Naive thymus-derived CD4-positive, alpha-beta T cell (primary cell): ENCODE results near the gene ZNF786. TPM values are rescaled to one million over a fixed set of nuclear protein-coding genes. Genes with fewer than 3 reads are reported as not detected.

ENCODE experiments used
- ATAC-seq: fragments of 150-1000 bp; cut with Tn5 transposase; 2 replicates; pipeline ENCODE4 v1.10.0; 2021; ENCODE audit warnings: mild to moderate bottlenecking, moderate library complexity
- CTCF ChIA-PET: fragments of 350-600 bp; sonication (Branson Sonifier 250); formaldehyde crosslinking; loops from one replicate; lab custom pipeline; 2021; ENCODE audit warnings: antibody characterized with exemption; lab: Charles Lee
- POLR2A ChIA-PET: fragments of 350-600 bp; sonication (Branson Sonifier 250); formaldehyde crosslinking; loops from one replicate; lab custom pipeline; 2021; ENCODE audit warnings: antibody characterized with exemption, inconsistent platforms; lab: Charles Lee
- DNase-seq, 9 donors: peaks; one replicate each; pipeline versions ENCODE4 v3.0.0 to v3.0.0-alpha.2; 2020 to 2022; ENCODE audit warnings: mixed read lengths in 1 of 9
- H3K27ac ChIP-seq: one replicate; pipeline ENCODE4 v1.7.0; 2013; ENCODE audit warnings: mild to moderate bottlenecking, low read depth, low read length, moderate library complexity
- H3K27me3 ChIP-seq, 2 donors: one replicate each; pipeline ENCODE4 v1.7.0; 2013; ENCODE audit warnings: low read length in 2 of 2, mild to moderate bottlenecking in 2 of 2, moderate library complexity in 2 of 2; ENCODE audit not compliant: control insufficient read depth in 2 of 2, insufficient read depth in 2 of 2
- H3K36me3 ChIP-seq, 3 experiments: 1 replicate in 2 of 3; 2 replicates in 1 of 3; pipeline ENCODE4 v1.7.0; 2013; ENCODE audit warnings: low read length in 3 of 3, mild to moderate bottlenecking in 3 of 3, moderate library complexity in 1 of 3; ENCODE audit not compliant: insufficient read depth in 3 of 3, control insufficient read depth in 2 of 3
- H3K4me1 ChIP-seq, 2 donors: one replicate each; pipeline ENCODE4 v1.7.0; 2013; ENCODE audit warnings: low read length in 2 of 2, mild to moderate bottlenecking in 2 of 2, moderate library complexity in 1 of 2; ENCODE audit not compliant: control insufficient read depth in 2 of 2, insufficient read depth in 2 of 2
- H3K4me3 ChIP-seq: 2 replicates; pipeline ENCODE4 v1.7.0; 2013; ENCODE audit warnings: mild to moderate bottlenecking, low read length
- H3K9me3 ChIP-seq, 3 experiments: 1 replicate in 2 of 3; 2 replicates in 1 of 3; pipeline ENCODE4 v1.7.0; 2013; ENCODE audit warnings: low read length in 3 of 3; ENCODE audit not compliant: control insufficient read depth in 2 of 3
- H3K27ac Mint-ChIP-seq, 9 donors: one replicate each; pipeline ENCODE4 v1.8.0; 2020 to 2022; ENCODE audit warnings: mixed read lengths in 9 of 9, mild to moderate bottlenecking in 8 of 9, moderate library complexity in 5 of 9, inconsistent platforms in 2 of 9
- H3K27me3 Mint-ChIP-seq, 5 donors: one replicate each; pipeline ENCODE4 v1.8.0; 2021 to 2022; ENCODE audit warnings: mixed read lengths in 5 of 5, mild to moderate bottlenecking in 1 of 5
- H3K36me3 Mint-ChIP-seq, 5 donors: one replicate each; pipeline ENCODE4 v1.8.0; 2020 to 2022; ENCODE audit warnings: mixed read lengths in 5 of 5, mild to moderate bottlenecking in 3 of 5, inconsistent platforms in 1 of 5
- H3K4me1 Mint-ChIP-seq, 7 donors: one replicate each; pipeline ENCODE4 v1.8.0; 2020 to 2022; ENCODE audit warnings: mixed read lengths in 7 of 7, mild to moderate bottlenecking in 3 of 7, inconsistent platforms in 1 of 7
- H3K4me3 Mint-ChIP-seq, 10 donors: one replicate each; pipeline ENCODE4 v1.8.0; 2020 to 2022; ENCODE audit warnings: mild to moderate bottlenecking in 10 of 10, mixed read lengths in 10 of 10, moderate library complexity in 6 of 10, inconsistent platforms in 2 of 10
- H3K9me3 Mint-ChIP-seq, 11 donors: one replicate each; pipeline ENCODE4 v1.8.0; 2020 to 2022; ENCODE audit warnings: mixed read lengths in 11 of 11, mild to moderate bottlenecking in 4 of 11, inconsistent platforms in 1 of 11, moderate library complexity in 1 of 11
- intact Hi-C, 2 donors: fragments of 100-400 bp; cut with micrococcal nuclease; formaldehyde crosslinking; loops; one replicate each; pipeline ENCODE4 v1.15.1; 2023
- polyA plus RNA-seq, 2 donors: library from polyadenylated mRNA; unstranded; fragments of 300-500 nt; fragmentation: Illumina TruSeq; gene quantifications; one replicate each; pipeline ENCODE4 v1.2.3, GENCODE V29; 2021
- total RNA-seq, 6 experiments: library from RNA in 5 of 6; stranded (reverse) in 5 of 6; gene quantifications; 1 replicate in 5 of 6; 2 replicates in 1 of 6; pipeline ENCODE4 v1.2.3 and lab custom pipeline; 2021 to 2026

Gene ZNF786
- total and polyA plus RNA-seq, 7 experiments from 2014 or later: 5.4 to 27.6 (median 10.0) TPM

- DNase-seq (no peak), ATAC-seq (no peak)
- H3K27ac ChIP-seq: peak overlapping the region; percentile 89
- ChIA-PET CTCF (interaction anchor here (0.6 to 2.9 kb wide), 6 partner anchors 18 to 523 kb away, joined by 3 to 10 read pairs (median 4); no protein-coding TSS in a partner anchor), POLR2A (interaction anchor here (1.0 to 4.7 kb wide), 9 partner anchors 21 to 329 kb away, joined by 3 to 25 read pairs (median 4); partner anchors contain the start of gene CUL1)
- no peaks in the 10 kb centered on the region for H3K36me3 ChIP-seq
- peaks cover 33 to 62% (median 55%) of the 10 kb centered on the region in 7 donors for H3K4me1 Mint-ChIP-seq
- H3K4me3 Mint-ChIP-seq: peak overlapping the region; percentile 82 to 95 (median 92)
- peak overlapping the region; percentile 80 to 96 (median 93) for H3K27ac Mint-ChIP-seq
- intact Hi-C loops: loop anchor here (5.0 to 10.0 kb wide), 3 partner anchors 235 to 840 kb away; partner anchors contain the start of gene ZNF783 (in 1 of the 2)
- peak overlapping the region; percentile 63 for H3K4me3 ChIP-seq
- peaks cover 0 to 4% (median 0%) of the 10 kb centered on the region in 5 donors for H3K27me3 Mint-ChIP-seq
- no peaks in the 10 kb centered on the region for H3K9me3 ChIP-seq
- H3K36me3 Mint-ChIP-seq: peaks cover 0 to 19% (median 0%) of the 10 kb centered on the region in 5 donors
- H3K27me3 ChIP-seq: no peaks in the 10 kb centered on the region
- H3K4me1 ChIP-seq: peaks cover 17 to 20% of the 10 kb centered on the region in 2 donors
- peaks cover 0 to 2% (median 0%) of the 10 kb centered on the region in 11 donors for H3K9me3 Mint-ChIP-seq
Observed at GRCh38 chr7:149027055-149027454, 63.5 kb downstream of the ZNF786 start.

- peak overlapping the region in 8 of 9 donors; percentile 32 to 76 (median 62) for H3K27ac Mint-ChIP-seq
- peaks cover 40 to 62% (median 57%) of the 10 kb centered on the region in 7 donors for H3K4me1 Mint-ChIP-seq
- intact Hi-C loops: loop anchor here in 1 of 2 donors (10.0 kb wide), 1 partner anchor 691 kb away; a partner anchor contains a TSS
Observed at GRCh38 chr7:149023662-149024061, 66.9 kb downstream of the ZNF786 start.

GRCh38 chr7:149022756-149023360 is 67.7 kb downstream of the ZNF786 start:
- H3K27ac Mint-ChIP-seq: peak overlapping the region in 6 of 9 donors; percentile 32 to 80 (median 68)
- DNase-seq (no peak), ATAC-seq (no peak)
- peak overlapping the region in 1 of 10 donors; percentile 17 for H3K4me3 Mint-ChIP-seq
- intact Hi-C loops: loop anchor here in 1 of 2 donors (10.0 kb wide), 1 partner anchor 692 kb away; a partner anchor contains a TSS
- H3K36me3 ChIP-seq: peaks cover 0 to 25% (median 0%) of the 10 kb centered on the region in 3 experiments
- no peaks in the 10 kb centered on the region for H3K27me3 Mint-ChIP-seq
- H3K36me3 Mint-ChIP-seq: peaks cover 0 to 35% (median 5%) of the 10 kb centered on the region in 5 donors
- no peaks in the 10 kb centered on the region for H3K9me3 ChIP-seq
- ChIA-PET CTCF (interaction anchor here (0.7 kb wide), 1 partner anchor 12 kb away, joined by 3 read pairs; no protein-coding TSS in a partner anchor), POLR2A (interaction anchor here (0.6 kb wide), 1 partner anchor 47 kb away, joined by 3 read pairs; no protein-coding TSS in a partner anchor)
- peaks cover 39 to 62% (median 57%) of the 10 kb centered on the region in 7 donors for H3K4me1 Mint-ChIP-seq
- no peaks in the 10 kb centered on the region for H3K27me3 ChIP-seq
- H3K9me3 Mint-ChIP-seq: no peaks in the 10 kb centered on the region
- H3K27ac ChIP-seq: no peak overlapping the region
- H3K4me3 ChIP-seq: no peak overlapping the region
- peaks cover 17 to 20% of the 10 kb centered on the region in 2 donors for H3K4me1 ChIP-seq

More at GRCh38 chr7:149023662-149024061, 66.9 kb downstream of the ZNF786 start:
- peaks cover 17 to 20% of the 10 kb centered on the region in 2 donors for H3K4me1 ChIP-seq
- ATAC-seq (no peak), DNase-seq (no peak)
- H3K4me3 ChIP-seq: no peak overlapping the region
- H3K9me3 Mint-ChIP-seq: no peaks in the 10 kb centered on the region
- no peaks in the 10 kb centered on the region for H3K27me3 Mint-ChIP-seq
- no peaks in the 10 kb centered on the region for H3K9me3 ChIP-seq
- ChIA-PET POLR2A (no interaction called here), CTCF (interaction anchor here (0.7 to 0.8 kb wide), 3 partner anchors 13 to 218 kb away, joined by 3 read pairs; no protein-coding TSS in a partner anchor)
- H3K27me3 ChIP-seq: no peaks in the 10 kb centered on the region
- peak overlapping the region in 1 of 10 donors; percentile 17 for H3K4me3 Mint-ChIP-seq
- peaks cover 0 to 35% (median 5%) of the 10 kb centered on the region in 5 donors for H3K36me3 Mint-ChIP-seq
- H3K27ac ChIP-seq: no peak overlapping the region
- peaks cover 0 to 18% (median 0%) of the 10 kb centered on the region in 3 experiments for H3K36me3 ChIP-seq

- Histone ChIP-seq H3K4me3 (no peak overlapping the region), H3K36me3 (peaks cover 0 to 34% (median 0%) of the 10 kb centered on the region in 3 experiments), H3K27ac (no peak overlapping the region), H3K9me3 (no peaks in the 10 kb centered on the region), H3K4me1 (peaks cover 13% of the 10 kb centered on the region in 2 donors), H3K27me3 (no peaks in the 10 kb centered on the region)
- ATAC-seq: no peak
- no peak for DNase-seq
- no peaks in the 10 kb centered on the region for H3K9me3 Mint-ChIP-seq
- peak overlapping the region in 6 of 9 donors; percentile 14 to 80 (median 26) for H3K27ac Mint-ChIP-seq
- peak overlapping the region in 1 of 10 donors; percentile 4 for H3K4me3 Mint-ChIP-seq
- POLR2A ChIA-PET: no interaction called here
- peaks cover 29 to 50% (median 45%) of the 10 kb centered on the region in 7 donors for H3K4me1 Mint-ChIP-seq
- H3K36me3 Mint-ChIP-seq: peaks cover 0 to 36% (median 7%) of the 10 kb centered on the region in 5 donors
- intact Hi-C loops: loop anchor here in 1 of 2 donors (10.0 kb wide), 1 partner anchor 693 kb away; a partner anchor contains a TSS
- CTCF ChIA-PET: interaction anchor here (0.6 to 1.4 kb wide), 2 partner anchors 16 to 63 kb away, joined by 3 to 4 read pairs; no protein-coding TSS in a partner anchor
- H3K27me3 Mint-ChIP-seq: no peaks in the 10 kb centered on the region
Observed at GRCh38 chr7:149021725-149022062, 68.8 kb downstream of the ZNF786 start.

- H3K4me3 Mint-ChIP-seq: no peak overlapping the region
Observed at GRCh38 chr7:149020483-149020882, 70.0 kb downstream of the ZNF786 start.

More at GRCh38 chr7:149020483-149020882, 70.0 kb downstream of the ZNF786 start:
- H3K27ac Mint-ChIP-seq: peak overlapping the region in 4 of 9 donors; percentile 21 to 63 (median 32)
- Histone ChIP-seq H3K36me3 (peaks cover 0 to 47% (median 0%) of the 10 kb centered on the region in 3 experiments), H3K27ac (no peak overlapping the region), H3K4me3 (no peak overlapping the region), H3K9me3 (no peaks in the 10 kb centered on the region), H3K4me1 (peaks cover 1 to 4% of the 10 kb centered on the region in 2 donors), H3K27me3 (no peaks in the 10 kb centered on the region)
- no peaks in the 10 kb centered on the region for H3K27me3 Mint-ChIP-seq
- DNase-seq (no peak), ATAC-seq (no peak)
- POLR2A ChIA-PET: no interaction called here
- H3K36me3 Mint-ChIP-seq: peaks cover 0 to 32% (median 9%) of the 10 kb centered on the region in 5 donors
- no peaks in the 10 kb centered on the region for H3K9me3 Mint-ChIP-seq
- H3K4me1 Mint-ChIP-seq: peaks cover 18 to 39% (median 33%) of the 10 kb centered on the region in 7 donors
- CTCF ChIA-PET: no interaction called here
- intact Hi-C loops: loop anchor here in 1 of 2 donors (10.0 kb wide), 1 partner anchor 694 kb away; a partner anchor contains a TSS
